Measurements from ENCODE around the gene TTLL1.

DNA sequence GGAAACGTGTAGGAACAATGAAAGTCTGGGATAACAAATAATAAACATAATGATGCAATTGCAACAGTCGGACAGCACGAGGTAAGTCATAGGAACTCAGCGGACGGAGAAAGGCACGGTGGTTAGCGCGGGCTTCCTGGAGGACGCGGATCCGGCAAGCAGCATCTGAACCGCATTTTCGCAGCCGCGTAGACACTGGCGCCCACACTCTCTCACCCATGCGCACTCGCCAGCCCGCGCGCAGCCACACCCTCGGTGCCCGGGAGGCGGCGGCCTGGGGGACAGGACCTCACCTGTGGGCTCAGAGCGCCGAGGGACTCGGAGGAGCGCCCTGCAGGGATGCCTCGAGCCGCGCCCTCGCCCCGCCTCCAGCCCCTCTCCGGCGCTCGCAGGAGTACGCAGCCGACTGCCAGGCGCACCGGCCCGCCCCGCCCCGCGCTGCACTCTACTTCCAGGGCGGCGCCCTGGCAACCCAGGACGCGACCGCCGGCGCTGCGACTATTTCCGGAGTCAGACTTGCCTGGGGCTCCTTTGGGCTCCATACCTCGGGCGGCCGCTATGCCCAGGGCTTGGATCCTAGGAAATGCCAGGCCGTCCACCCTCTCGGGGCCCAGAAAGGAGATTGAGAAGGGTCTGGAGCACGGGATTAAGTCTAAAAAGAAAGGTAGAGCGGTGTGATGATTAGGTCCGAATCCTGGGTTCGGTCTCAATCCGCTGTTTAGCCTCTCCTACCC, at the start of gene TTLL1:
- TF ChIP-seq CTCF (IDR thresholded peaks at IDR 0.05; ENCODE audit: low read depth, low read length, poor library complexity, severe bottlenecking) (no peak), EZH2phosphoT487 (IDR thresholded peaks at IDR 0.05; ENCODE audit: borderline replicate concordance, low read length) (no peak)

All from DOHH2 (cell line).